ENCODE data around the gene CEP63.

- TF ChIP-seq POLR2A (IDR thresholded peaks at IDR 0.05; ENCODE audit: low read length) (no peak), GATA1 (IDR thresholded peaks at IDR 0.05; ENCODE audit: low read depth, low read length) (no peak)
Measured at GRCh38 chr3:134446800-134447199, 39.1 kb upstream of the CEP63 start.

Data from erythroblast (primary cell).